Liver (tissue), 9 donors: ENCODE measurements around the gene PNLIPRP3. TPM values are rescaled to one million over a fixed set of nuclear protein-coding genes. Genes with fewer than 3 reads are reported as not detected.

Experiments used
- DNase-seq: peaks from one replicate; pipeline ENCODE4 v3.0.0-alpha.2; 2017; ENCODE audit warnings: low spot score
- H3K27ac ChIP-seq, 2 donors: one replicate each; pipeline ENCODE4 v1.7.0; 2013; ENCODE audit warnings: inconsistent platforms in 2 of 2, low read length in 2 of 2, control low read depth in 1 of 2, low read depth in 1 of 2, mild to moderate bottlenecking in 1 of 2
- H3K27me3 ChIP-seq, 4 donors: one replicate each; pipeline versions ENCODE4 v1.6.1 to v1.7.0; 2013; ENCODE audit warnings: low read length in 3 of 4, inconsistent platforms in 1 of 4, mild to moderate bottlenecking in 1 of 4, moderate library complexity in 1 of 4; ENCODE audit not compliant: control insufficient read depth in 4 of 4, insufficient read depth in 4 of 4
- H3K36me3 ChIP-seq, 4 donors: one replicate each; pipeline versions ENCODE4 v1.6.1 to v1.7.0; 2013; ENCODE audit warnings: low read length in 3 of 4, mild to moderate bottlenecking in 3 of 4, low read depth in 1 of 4, moderate library complexity in 1 of 4; ENCODE audit not compliant: control insufficient read depth in 4 of 4, insufficient read depth in 3 of 4
- H3K4me1 ChIP-seq, 4 donors: one replicate each; pipeline versions ENCODE4 v1.6.1 to v1.7.0; 2013; ENCODE audit warnings: low read length in 3 of 4, mild to moderate bottlenecking in 3 of 4, moderate library complexity in 1 of 4; ENCODE audit not compliant: control insufficient read depth in 4 of 4, insufficient read depth in 4 of 4
- H3K4me3 ChIP-seq, 3 donors: one replicate each; pipeline versions ENCODE4 v1.6.1 to v1.7.0; 2013; ENCODE audit warnings: low read length in 3 of 3, control low read depth in 1 of 3, low read depth in 1 of 3, mild to moderate bottlenecking in 1 of 3
- H3K9ac ChIP-seq, 2 donors: one replicate each; pipeline ENCODE4 v1.7.0; 2013; ENCODE audit warnings: low read length in 2 of 2, mild to moderate bottlenecking in 2 of 2, moderate library complexity in 2 of 2, control low read depth in 1 of 2, low read depth in 1 of 2
- H3K9me3 ChIP-seq, 4 donors: one replicate each; pipeline versions ENCODE4 v1.6.1 to v1.7.0; 2013; ENCODE audit warnings: low read length in 3 of 4; ENCODE audit not compliant: control insufficient read depth in 4 of 4
- EGR1 ChIP-seq, 2 donors: IDR thresholded peaks; 2 replicates each; pipeline ENCODE4 v1.6.1; 2016 to 2018; ENCODE audit warnings: antibody characterized with exemption in 2 of 2, low read depth in 2 of 2
- FOXA1 ChIP-seq: IDR thresholded peaks from 2 replicates; pipeline ENCODE4 v1.6.1; 2016; ENCODE audit warnings: antibody characterized with exemption
- FOXA2 ChIP-seq: IDR thresholded peaks from 2 replicates; pipeline ENCODE4 v1.6.1; 2016; ENCODE audit warnings: antibody characterized with exemption
- GABPA ChIP-seq, 2 donors: IDR thresholded peaks in 1 of 2; conservative IDR thresholded peaks in 1 of 2; 2 replicates each; pipeline ENCODE4 v1.6.1; 2016; ENCODE audit warnings: antibody characterized with exemption in 2 of 2, mild to moderate bottlenecking in 1 of 2, moderate library complexity in 1 of 2
- HNF4A ChIP-seq, 2 donors: conservative IDR thresholded peaks; 2 replicates each; pipeline ENCODE4 v1.6.1; 2016; ENCODE audit warnings: antibody characterized with exemption in 2 of 2, mild to moderate bottlenecking in 2 of 2
- HNF4G ChIP-seq: IDR thresholded peaks from 2 replicates; pipeline ENCODE4 v1.6.1; 2016; ENCODE audit warnings: antibody characterized with exemption
- JUND ChIP-seq, 2 donors: IDR thresholded peaks; 2 replicates each; pipeline ENCODE4 v1.6.1; 2016; ENCODE audit warnings: antibody characterized with exemption in 2 of 2
- NR2F2 ChIP-seq: IDR thresholded peaks from 2 replicates; pipeline ENCODE4 v1.6.1; 2016; ENCODE audit warnings: antibody characterized with exemption
- RAD21 ChIP-seq, 2 donors: IDR thresholded peaks; 2 replicates each; pipeline ENCODE4 v1.6.1; 2016; ENCODE audit warnings: antibody characterized with exemption in 2 of 2, mild to moderate bottlenecking in 2 of 2
- RXRA ChIP-seq, 2 donors: IDR thresholded peaks; 2 replicates each; pipeline ENCODE4 v1.6.1; 2017 to 2018; ENCODE audit warnings: antibody characterized with exemption in 2 of 2, mild to moderate bottlenecking in 1 of 2
- TAF1 ChIP-seq: conservative IDR thresholded peaks from 2 replicates; pipeline ENCODE4 v1.6.1; 2016; ENCODE audit warnings: antibody characterized with exemption, mild to moderate bottlenecking
- YY1 ChIP-seq: IDR thresholded peaks from 2 replicates; pipeline ENCODE4 v1.6.1; 2016; ENCODE audit warnings: antibody characterized with exemption, mild to moderate bottlenecking
- WGBS: extraction: QIAGEN DNeasy Blood & Tissue Kit; methylation state at CpG from one replicate; pipeline ENCODE4 v1.1.7; 2013; 5-methylcytosine and 5-hydroxymethylcytosine counted together
- polyA plus RNA-seq, 2 donors: library from polyadenylated mRNA; stranded (reverse) in 1 of 2; unstranded in 1 of 2; fragments of 200-250 nt in 1 of 2; fragments of >200 nt in 1 of 2; fragmentation: Nextera tagmentation in 1 of 2; extraction: Ambion mirVana in 1 of 2; gene quantifications; one replicate each; pipeline versions ENCODE4 v1.2.1 to v1.2.3, GENCODE V29; 2013 to 2015
- total RNA-seq, 2 donors: library from RNA; depleted of rRNA; stranded (reverse); fragments of >200 nt; gene quantifications; one replicate each; pipeline ENCODE4 v1.2.3, GENCODE V29; 2014
- TF ChIP-seq, protein P1 (sequence below): IDR thresholded peaks from 2 replicates; pipeline ENCODE4 v1.6.1; 2016; ENCODE audit warnings: antibody characterized with exemption
- TF ChIP-seq, protein P2 (sequence below): fragments of 150-350 bp; IDR thresholded peaks from 2 replicates; pipeline ENCODE4 v1.5.1; 2017; ENCODE audit warnings: improper control_type of control experiment, low read depth, low read length; ENCODE audit not compliant: missing input control
- TF ChIP-seq, protein P3 (sequence below): IDR thresholded peaks from 2 replicates; pipeline ENCODE4 v1.6.1; 2016; ENCODE audit warnings: antibody characterized with exemption
- TF ChIP-seq, protein P4 (sequence below): IDR thresholded peaks from 2 replicates; pipeline ENCODE4 v1.6.1; 2016; ENCODE audit warnings: antibody characterized with exemption
- TF ChIP-seq, protein P5 (sequence below): IDR thresholded peaks from 2 replicates; pipeline ENCODE4 v1.6.1; 2016; ENCODE audit warnings: antibody characterized with exemption, mild to moderate bottlenecking
- donor health status: healthy.
- donor health status: healthy.
- donor health status: healthy.
- donor health status: healthy.
- donor health status: healthy.

PNLIPRP3 gene
- total and polyA plus RNA-seq, 4 donors: not detected

DNA sequence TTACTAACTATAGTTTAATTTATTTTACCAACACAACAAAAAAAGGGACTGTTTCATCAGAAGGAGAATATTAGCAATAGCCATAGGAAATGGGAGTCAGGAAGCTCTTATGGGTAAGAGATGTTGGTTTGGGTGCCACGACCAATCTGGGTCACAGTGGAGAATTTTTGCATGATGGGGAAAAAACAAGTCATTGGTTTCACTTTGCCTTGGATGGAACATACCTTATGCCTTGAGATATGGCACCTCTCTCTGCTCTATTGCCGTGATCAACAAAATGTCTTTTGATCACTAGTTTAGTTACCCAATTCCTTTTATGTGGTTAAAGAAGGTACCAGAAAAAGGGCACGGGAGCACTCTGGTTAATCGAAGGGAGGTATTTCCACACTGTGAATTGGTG lies 48.2 kb downstream of the PNLIPRP3 start:
- no peaks in the 10 kb centered on the region for H3K4me1 ChIP-seq
- DNase-seq: no peak
- H3K27ac ChIP-seq: no peak overlapping the region
- peaks cover 0 to 13% (median 0%) of the 10 kb centered on the region in 4 donors for H3K27me3 ChIP-seq
- TF ChIP-seq YY1 (no peak), JUND (IDR thresholded peaks at IDR 0.05) (no peak)
- TF ChIP-seq, protein P1, sequence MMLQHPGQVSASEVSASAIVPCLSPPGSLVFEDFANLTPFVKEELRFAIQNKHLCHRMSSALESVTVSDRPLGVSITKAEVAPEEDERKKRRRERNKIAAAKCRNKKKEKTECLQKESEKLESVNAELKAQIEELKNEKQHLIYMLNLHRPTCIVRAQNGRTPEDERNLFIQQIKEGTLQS: no peak
- TF ChIP-seq, protein P2, sequence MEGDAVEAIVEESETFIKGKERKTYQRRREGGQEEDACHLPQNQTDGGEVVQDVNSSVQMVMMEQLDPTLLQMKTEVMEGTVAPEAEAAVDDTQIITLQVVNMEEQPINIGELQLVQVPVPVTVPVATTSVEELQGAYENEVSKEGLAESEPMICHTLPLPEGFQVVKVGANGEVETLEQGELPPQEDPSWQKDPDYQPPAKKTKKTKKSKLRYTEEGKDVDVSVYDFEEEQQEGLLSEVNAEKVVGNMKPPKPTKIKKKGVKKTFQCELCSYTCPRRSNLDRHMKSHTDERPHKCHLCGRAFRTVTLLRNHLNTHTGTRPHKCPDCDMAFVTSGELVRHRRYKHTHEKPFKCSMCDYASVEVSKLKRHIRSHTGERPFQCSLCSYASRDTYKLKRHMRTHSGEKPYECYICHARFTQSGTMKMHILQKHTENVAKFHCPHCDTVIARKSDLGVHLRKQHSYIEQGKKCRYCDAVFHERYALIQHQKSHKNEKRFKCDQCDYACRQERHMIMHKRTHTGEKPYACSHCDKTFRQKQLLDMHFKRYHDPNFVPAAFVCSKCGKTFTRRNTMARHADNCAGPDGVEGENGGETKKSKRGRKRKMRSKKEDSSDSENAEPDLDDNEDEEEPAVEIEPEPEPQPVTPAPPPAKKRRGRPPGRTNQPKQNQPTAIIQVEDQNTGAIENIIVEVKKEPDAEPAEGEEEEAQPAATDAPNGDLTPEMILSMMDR: no peak
- TF ChIP-seq, protein P3, sequence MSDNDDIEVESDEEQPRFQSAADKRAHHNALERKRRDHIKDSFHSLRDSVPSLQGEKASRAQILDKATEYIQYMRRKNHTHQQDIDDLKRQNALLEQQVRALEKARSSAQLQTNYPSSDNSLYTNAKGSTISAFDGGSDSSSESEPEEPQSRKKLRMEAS: no peak
- no peaks in the 10 kb centered on the region for H3K9me3 ChIP-seq
- 54% methylated on average over 4 of the region's 4 CpGs for WGBS
- H3K4me3 ChIP-seq: no peak overlapping the region
- H3K36me3 ChIP-seq: no peaks in the 10 kb centered on the region
- no peak overlapping the region for H3K9ac ChIP-seq

DNA sequence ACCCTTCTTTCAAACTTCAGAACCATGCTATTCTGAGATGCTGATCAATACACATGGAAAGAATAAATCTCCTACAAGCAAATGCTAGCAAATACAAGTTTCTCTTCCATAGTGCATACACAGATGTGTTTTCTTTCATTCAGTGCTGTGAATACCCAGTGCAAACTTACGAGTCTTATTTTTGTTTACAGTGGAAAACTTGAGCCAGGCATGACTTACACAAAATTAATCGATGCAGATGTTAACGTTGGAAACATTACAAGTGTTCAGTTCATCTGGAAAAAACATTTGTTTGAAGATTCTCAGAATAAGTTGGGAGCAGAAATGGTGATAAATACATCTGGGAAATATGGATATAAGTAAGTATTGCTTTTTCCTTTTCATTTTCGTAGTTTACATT lies 48.8 kb downstream of the PNLIPRP3 start:
- H3K9me3 ChIP-seq: no peaks in the 10 kb centered on the region
- WGBS: 71% methylated on average over 4 of the region's 4 CpGs
- H3K4me1 ChIP-seq: no peaks in the 10 kb centered on the region
- H3K9ac ChIP-seq: no peak overlapping the region
- no peak overlapping the region for H3K27ac ChIP-seq
- H3K4me3 ChIP-seq: no peak overlapping the region
- DNase-seq: no peak
- peaks cover 0 to 13% (median 0%) of the 10 kb centered on the region in 4 donors for H3K27me3 ChIP-seq
- no peaks in the 10 kb centered on the region for H3K36me3 ChIP-seq
- TF ChIP-seq JUND (IDR thresholded peaks at IDR 0.05) (no peak), EGR1 (IDR thresholded peaks at IDR 0.05; ENCODE audit: low read depth in 2 of 2) (no peak), RXRA (IDR thresholded peaks at IDR 0.05) (no peak), TAF1 (no peak), NR2F2 (no peak), HNF4G (no peak), HNF4A (conservative IDR thresholded peaks at IDR 0.05) (no peak), FOXA2 (no peak), GABPA (IDR thresholded peaks at IDR 0.05 in 1 of 2, conservative IDR thresholded peaks at IDR 0.05 in 1 of 2) (no peak), RAD21 (IDR thresholded peaks at IDR 0.05) (no peak), FOXA1 (no peak), YY1 (no peak)
- TF ChIP-seq, protein P2: no peak
- TF ChIP-seq, protein P4, sequence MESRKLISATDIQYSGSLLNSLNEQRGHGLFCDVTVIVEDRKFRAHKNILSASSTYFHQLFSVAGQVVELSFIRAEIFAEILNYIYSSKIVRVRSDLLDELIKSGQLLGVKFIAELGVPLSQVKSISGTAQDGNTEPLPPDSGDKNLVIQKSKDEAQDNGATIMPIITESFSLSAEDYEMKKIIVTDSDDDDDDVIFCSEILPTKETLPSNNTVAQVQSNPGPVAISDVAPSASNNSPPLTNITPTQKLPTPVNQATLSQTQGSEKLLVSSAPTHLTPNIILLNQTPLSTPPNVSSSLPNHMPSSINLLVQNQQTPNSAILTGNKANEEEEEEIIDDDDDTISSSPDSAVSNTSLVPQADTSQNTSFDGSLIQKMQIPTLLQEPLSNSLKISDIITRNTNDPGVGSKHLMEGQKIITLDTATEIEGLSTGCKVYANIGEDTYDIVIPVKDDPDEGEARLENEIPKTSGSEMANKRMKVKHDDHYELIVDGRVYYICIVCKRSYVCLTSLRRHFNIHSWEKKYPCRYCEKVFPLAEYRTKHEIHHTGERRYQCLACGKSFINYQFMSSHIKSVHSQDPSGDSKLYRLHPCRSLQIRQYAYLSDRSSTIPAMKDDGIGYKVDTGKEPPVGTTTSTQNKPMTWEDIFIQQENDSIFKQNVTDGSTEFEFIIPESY: no peak
- TF ChIP-seq, protein P1: no peak
- TF ChIP-seq, protein P3: no peak
- TF ChIP-seq, protein P5, sequence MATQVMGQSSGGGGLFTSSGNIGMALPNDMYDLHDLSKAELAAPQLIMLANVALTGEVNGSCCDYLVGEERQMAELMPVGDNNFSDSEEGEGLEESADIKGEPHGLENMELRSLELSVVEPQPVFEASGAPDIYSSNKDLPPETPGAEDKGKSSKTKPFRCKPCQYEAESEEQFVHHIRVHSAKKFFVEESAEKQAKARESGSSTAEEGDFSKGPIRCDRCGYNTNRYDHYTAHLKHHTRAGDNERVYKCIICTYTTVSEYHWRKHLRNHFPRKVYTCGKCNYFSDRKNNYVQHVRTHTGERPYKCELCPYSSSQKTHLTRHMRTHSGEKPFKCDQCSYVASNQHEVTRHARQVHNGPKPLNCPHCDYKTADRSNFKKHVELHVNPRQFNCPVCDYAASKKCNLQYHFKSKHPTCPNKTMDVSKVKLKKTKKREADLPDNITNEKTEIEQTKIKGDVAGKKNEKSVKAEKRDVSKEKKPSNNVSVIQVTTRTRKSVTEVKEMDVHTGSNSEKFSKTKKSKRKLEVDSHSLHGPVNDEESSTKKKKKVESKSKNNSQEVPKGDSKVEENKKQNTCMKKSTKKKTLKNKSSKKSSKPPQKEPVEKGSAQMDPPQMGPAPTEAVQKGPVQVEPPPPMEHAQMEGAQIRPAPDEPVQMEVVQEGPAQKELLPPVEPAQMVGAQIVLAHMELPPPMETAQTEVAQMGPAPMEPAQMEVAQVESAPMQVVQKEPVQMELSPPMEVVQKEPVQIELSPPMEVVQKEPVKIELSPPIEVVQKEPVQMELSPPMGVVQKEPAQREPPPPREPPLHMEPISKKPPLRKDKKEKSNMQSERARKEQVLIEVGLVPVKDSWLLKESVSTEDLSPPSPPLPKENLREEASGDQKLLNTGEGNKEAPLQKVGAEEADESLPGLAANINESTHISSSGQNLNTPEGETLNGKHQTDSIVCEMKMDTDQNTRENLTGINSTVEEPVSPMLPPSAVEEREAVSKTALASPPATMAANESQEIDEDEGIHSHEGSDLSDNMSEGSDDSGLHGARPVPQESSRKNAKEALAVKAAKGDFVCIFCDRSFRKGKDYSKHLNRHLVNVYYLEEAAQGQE: no peak
